Ecto neural progenitor cell (in vitro differentiated cells): ENCODE data around the gene PLCL2.
"Not testable (repeated sequence)": the region's sequence is repeated elsewhere in the genome, so short reads cannot be mapped to it uniquely, and the experiment has no call there.

Experiments
- DNase-seq: peaks from one replicate; pipeline ENCODE4 v3.0.0-alpha.2; 2018; ENCODE audit warnings: low spot score

PLCL2 gene

GRCh38 chr3:16917256-16917935 lies 32.6 kb downstream of the PLCL2 start:
- DNase-seq, result no peak

GRCh38 chr3:16917980-16918682 lies 33.4 kb downstream of the PLCL2 start:
- no peak for DNase-seq

GRCh38 chr3:16918683-16919025 lies 33.9 kb downstream of the PLCL2 start:
- no peak for DNase-seq

GRCh38 chr3:16923112-16923511 lies 38.4 kb downstream of the PLCL2 start:
- DNase-seq, result no peak

- no peak for DNase-seq
These were observed 42.7 kb downstream of the PLCL2 start for GRCh38 chr3:16927485-16927884.

- DNase-seq, result no peak
These were observed 43.8 kb downstream of the PLCL2 start for GRCh38 chr3:16928386-16929132.

- no peak for DNase-seq
These were observed 44.6 kb downstream of the PLCL2 start for GRCh38 chr3:16929311-16929710.

GRCh38 chr3:16932877-16933276 lies 48.1 kb downstream of the PLCL2 start:
- DNase-seq, result no peak

- DNase-seq, result no peak
These were observed 51.0 kb downstream of the PLCL2 start for GRCh38 chr3:16935781-16936180.

- DNase-seq, result no peak
These were observed 51.5 kb downstream of the PLCL2 start for GRCh38 chr3:16936233-16936632.

GRCh38 chr3:16936676-16937230 lies 52.0 kb downstream of the PLCL2 start:
- no peak for DNase-seq

- DNase-seq, result no peak
These were observed 52.6 kb downstream of the PLCL2 start for GRCh38 chr3:16937326-16937845.

GRCh38 chr3:16940769-16941700 lies 56.3 kb downstream of the PLCL2 start:
- DNase-seq, result no peak

GRCh38 chr3:16942955-16943354 lies 58.2 kb downstream of the PLCL2 start:
- no peak for DNase-seq

GRCh38 chr3:16943857-16944256 lies 59.1 kb downstream of the PLCL2 start:
- DNase-seq, result no peak

GRCh38 chr3:16944356-16944755 lies 59.6 kb downstream of the PLCL2 start:
- no peak for DNase-seq

- no peak for DNase-seq
These were observed 60.6 kb downstream of the PLCL2 start for GRCh38 chr3:16945330-16945729.

- no peak for DNase-seq
These were observed 65.5 kb downstream of the PLCL2 start for GRCh38 chr3:16950282-16950681.

GRCh38 chr3:16950845-16951244 lies 66.1 kb downstream of the PLCL2 start:
- no peak for DNase-seq

- DNase-seq, result not testable (repeated sequence)
These were observed 73.1 kb downstream of the PLCL2 start for GRCh38 chr3:16957852-16958251.

GRCh38 chr3:16960125-16960524 lies 75.4 kb downstream of the PLCL2 start:
- DNase-seq, result no peak
